GM08714 (cell line): ENCODE measurements around the gene SEC14L6.
"Not testable (repeated sequence)": the region's sequence is repeated elsewhere in the genome, so short reads cannot be mapped to it uniquely, and the experiment has no call there.

Source experiments
- H3K4me3 ChIP-seq: fragments of 200-500 bp; sonication (Bioruptor generic); 2 replicates; pipeline ENCODE4 v1.5.1; 2014; ENCODE audit warnings: mild to moderate bottlenecking, low read length, inconsistent platforms
- ZNF274 ChIP-seq: IDR thresholded peaks from 2 replicates; pipeline ENCODE4 v1.6.1; 2012; ENCODE audit warnings: mild to moderate bottlenecking, low read depth, low read length

The SEC14L6 gene

GRCh38 chr22:30557243-30557642, 10.7 kb upstream of the SEC14L6 start:
- TF ChIP-seq ZNF274, result no peak
- H3K4me3 ChIP-seq, result no peak overlapping the region

- no peak overlapping the region for H3K4me3 ChIP-seq
- TF ChIP-seq ZNF274, result no peak
These were observed 9.8 kb upstream of the SEC14L6 start for GRCh38 chr22:30556388-30556787.

GRCh38 chr22:30555282-30556210, 9.0 kb upstream of the SEC14L6 start:
- no peak for TF ChIP-seq ZNF274

GRCh38 chr22:30553971-30554370, 7.4 kb upstream of the SEC14L6 start:
- TF ChIP-seq ZNF274, result no peak
- H3K4me3 ChIP-seq, result no peak overlapping the region

More at GRCh38 chr22:30555282-30556210, 9.0 kb upstream of the SEC14L6 start:
- no peak overlapping the region for H3K4me3 ChIP-seq

- no peak overlapping the region for H3K4me3 ChIP-seq
- no peak for TF ChIP-seq ZNF274
These were observed 6.2 kb upstream of the SEC14L6 start for GRCh38 chr22:30552719-30553118.

GRCh38 chr22:30551813-30552212, 5.3 kb upstream of the SEC14L6 start:
- not testable (repeated sequence) for H3K4me3 ChIP-seq

- TF ChIP-seq ZNF274, result no peak
These were observed 647 bp upstream of the SEC14L6 start for GRCh38 chr22:30547188-30547587.

GRCh38 chr22:30542811-30543188, 3.7 kb downstream of the SEC14L6 start:
- no peak for TF ChIP-seq ZNF274

More at GRCh38 chr22:30547188-30547587, 647 bp upstream of the SEC14L6 start:
- H3K4me3 ChIP-seq, result no peak overlapping the region

GRCh38 chr22:30541961-30542810, 4.4 kb downstream of the SEC14L6 start:
- TF ChIP-seq ZNF274, result no peak
- no peak overlapping the region for H3K4me3 ChIP-seq

More at GRCh38 chr22:30542811-30543188, 3.7 kb downstream of the SEC14L6 start:
- H3K4me3 ChIP-seq, result no peak overlapping the region

- not testable (repeated sequence) for H3K4me3 ChIP-seq
These were observed 5.0 kb downstream of the SEC14L6 start for GRCh38 chr22:30541511-30541910.

- no peak overlapping the region for H3K4me3 ChIP-seq
- TF ChIP-seq ZNF274, result no peak
These were observed 7.2 kb downstream of the SEC14L6 start for GRCh38 chr22:30539368-30539767.

- H3K4me3 ChIP-seq, result no peak overlapping the region
- TF ChIP-seq ZNF274, result no peak
These were observed 8.3 kb downstream of the SEC14L6 start for GRCh38 chr22:30538280-30538679.

- TF ChIP-seq ZNF274, result no peak
- no peak overlapping the region for H3K4me3 ChIP-seq
These were observed 9.3 kb downstream of the SEC14L6 start for GRCh38 chr22:30537083-30537731.

- TF ChIP-seq ZNF274, result no peak
- no peak overlapping the region for H3K4me3 ChIP-seq
These were observed 11.4 kb downstream of the SEC14L6 start for GRCh38 chr22:30535182-30535581.
